ENCODE measurements around the gene WDR27. TPM values are rescaled to one million over a fixed set of nuclear protein-coding genes. Genes with fewer than 3 reads are reported as not detected.

Gene WDR27
- total and polyA plus RNA-seq, 9 donors: 16.6 to 53.4 (median 38.7) TPM

- Histone ChIP-seq H3K9me3 (no peaks in the 10 kb centered on the region), H3K4me1 (ENCODE audit: insufficient read depth) (no peaks in the 10 kb centered on the region), H3K27ac (no peak overlapping the region), H3K27me3 (no peaks in the 10 kb centered on the region), H3K36me3 (no peaks in the 10 kb centered on the region), H3K4me3 (no peak overlapping the region)
- WGBS, 3 donors: 89 to 98% (median 97%) methylated on average over 7 of the region's 7 CpGs
- DNase-seq: no peak
- intact Hi-C loops (cut with DNase I): no loop called here
- no peak for TF ChIP-seq POLR2A (IDR thresholded peaks at IDR 0.05)
- TF ChIP-seq, protein P1, sequence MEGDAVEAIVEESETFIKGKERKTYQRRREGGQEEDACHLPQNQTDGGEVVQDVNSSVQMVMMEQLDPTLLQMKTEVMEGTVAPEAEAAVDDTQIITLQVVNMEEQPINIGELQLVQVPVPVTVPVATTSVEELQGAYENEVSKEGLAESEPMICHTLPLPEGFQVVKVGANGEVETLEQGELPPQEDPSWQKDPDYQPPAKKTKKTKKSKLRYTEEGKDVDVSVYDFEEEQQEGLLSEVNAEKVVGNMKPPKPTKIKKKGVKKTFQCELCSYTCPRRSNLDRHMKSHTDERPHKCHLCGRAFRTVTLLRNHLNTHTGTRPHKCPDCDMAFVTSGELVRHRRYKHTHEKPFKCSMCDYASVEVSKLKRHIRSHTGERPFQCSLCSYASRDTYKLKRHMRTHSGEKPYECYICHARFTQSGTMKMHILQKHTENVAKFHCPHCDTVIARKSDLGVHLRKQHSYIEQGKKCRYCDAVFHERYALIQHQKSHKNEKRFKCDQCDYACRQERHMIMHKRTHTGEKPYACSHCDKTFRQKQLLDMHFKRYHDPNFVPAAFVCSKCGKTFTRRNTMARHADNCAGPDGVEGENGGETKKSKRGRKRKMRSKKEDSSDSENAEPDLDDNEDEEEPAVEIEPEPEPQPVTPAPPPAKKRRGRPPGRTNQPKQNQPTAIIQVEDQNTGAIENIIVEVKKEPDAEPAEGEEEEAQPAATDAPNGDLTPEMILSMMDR (IDR thresholded peaks at IDR 0.05): no peak
- TF ChIP-seq EP300 (IDR thresholded peaks at IDR 0.05): no peak
Measured at GRCh38 chr6:169579407-169580111, 122.3 kb downstream of the WDR27 start.

DNA sequence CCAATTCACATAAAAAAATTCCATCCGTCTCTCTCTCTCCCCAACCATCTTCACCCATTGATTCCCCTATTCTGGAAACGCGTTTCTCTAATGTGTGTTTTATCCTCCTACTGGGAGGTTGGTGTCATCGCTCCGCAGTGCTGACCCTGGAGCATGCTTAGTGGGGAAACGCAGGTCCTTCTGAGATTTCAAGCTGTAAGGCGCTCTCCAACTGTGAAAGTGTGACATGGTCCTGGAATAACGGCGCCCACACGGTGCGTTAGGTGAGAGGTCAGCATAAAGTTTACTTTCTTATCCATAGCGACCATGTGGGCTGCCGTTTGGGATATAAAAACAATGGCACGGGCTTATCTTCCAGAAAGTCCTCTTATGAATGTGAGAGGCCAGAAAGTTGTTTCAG is 123.9 kb downstream of the WDR27 start:
- H3K27me3 ChIP-seq: no peaks in the 10 kb centered on the region
- no peaks in the 10 kb centered on the region for H3K36me3 ChIP-seq
- no peak overlapping the region for H3K27ac ChIP-seq
- intact Hi-C loops (cut with DNase I): no loop called here
- 16 to 48% (median 18%) methylated on average over 14 of the region's 14 CpGs for WGBS, 3 donors
- TF ChIP-seq, protein P1 (IDR thresholded peaks at IDR 0.05): no peak
- no peak for TF ChIP-seq EP300 (IDR thresholded peaks at IDR 0.05)
- no peak for DNase-seq
- H3K4me3 ChIP-seq: no peak overlapping the region
- H3K4me1 ChIP-seq (ENCODE audit: insufficient read depth): no peaks in the 10 kb centered on the region
- H3K9me3 ChIP-seq: no peaks in the 10 kb centered on the region

- no peak for DNase-seq
- no peak overlapping the region for H3K4me3 ChIP-seq
- H3K9me3 ChIP-seq: no peaks in the 10 kb centered on the region
- TF ChIP-seq, protein P1 (IDR thresholded peaks at IDR 0.05): no peak
- TF ChIP-seq EP300 (IDR thresholded peaks at IDR 0.05): no peak
- TF ChIP-seq POLR2A (IDR thresholded peaks at IDR 0.05): no peak
- no peaks in the 10 kb centered on the region for H3K4me1 ChIP-seq (ENCODE audit: insufficient read depth)
- intact Hi-C loops (cut with DNase I): no loop called here
- H3K27me3 ChIP-seq: no peaks in the 10 kb centered on the region
- H3K27ac ChIP-seq: no peak overlapping the region
- no peaks in the 10 kb centered on the region for H3K36me3 ChIP-seq
- WGBS, 3 donors: 72 to 91% (median 88%) methylated on average over 37 to 38 of the region's 38 CpGs
Measured at GRCh38 chr6:169577236-169577635, 124.6 kb downstream of the WDR27 start.

- Histone ChIP-seq H3K9me3 (no peaks in the 10 kb centered on the region), H3K4me1 (ENCODE audit: insufficient read depth) (no peaks in the 10 kb centered on the region), H3K4me3 (no peak overlapping the region), H3K36me3 (no peaks in the 10 kb centered on the region), H3K27me3 (no peaks in the 10 kb centered on the region), H3K27ac (no peak overlapping the region)
- intact Hi-C loops (cut with DNase I): no loop called here
- TF ChIP-seq POLR2A (IDR thresholded peaks at IDR 0.05) (no peak), EP300 (IDR thresholded peaks at IDR 0.05) (no peak)
- TF ChIP-seq, protein P1 (IDR thresholded peaks at IDR 0.05): no peak
- 92 to 96% (median 95%) methylated on average over 5 of the region's 5 CpGs for WGBS, 3 donors
- DNase-seq: no peak
Measured at GRCh38 chr6:169575821-169576220, 126.0 kb downstream of the WDR27 start.
